HCT116 (cell line): ENCODE data around the gene RNASE8.

Source experiments
- CEBPB ChIP-seq: IDR thresholded peaks from 2 replicates; pipeline ENCODE4 v1.6.1; 2012; ENCODE audit warnings: low read depth
- ELF1 ChIP-seq: IDR thresholded peaks from 2 replicates; pipeline ENCODE4 v1.6.1; 2012; ENCODE audit warnings: low read depth, borderline replicate concordance
- EZH2 ChIP-seq: fragments of 200-600 bp; sonication (generic); IDR thresholded peaks from 2 replicates; pipeline ENCODE4 v1.6.1; 2017; ENCODE audit warnings: antibody characterized with exemption, mixed run types
- EZH2phosphoT487 ChIP-seq: fragments of 200-600 bp; IDR thresholded peaks from 2 replicates; pipeline ENCODE4 v1.6.1; 2018; ENCODE audit warnings: antibody characterized with exemption, borderline replicate concordance
- MAX ChIP-seq: IDR thresholded peaks from 2 replicates; pipeline ENCODE4 v1.6.1; 2012
- POLR2A ChIP-seq: IDR thresholded peaks from 2 replicates; pipeline ENCODE4 v1.7.0; 2011; ENCODE audit warnings: borderline replicate concordance; ENCODE audit not compliant: insufficient read depth, insufficient read length; ENCODE audit errors: extremely low read depth
- POLR2AphosphoS5 ChIP-seq: IDR thresholded peaks from 2 replicates; pipeline ENCODE4 v1.6.1; 2011; ENCODE audit warnings: mild to moderate bottlenecking, low read depth, low read length, moderate library complexity
- RAD21 ChIP-seq: IDR thresholded peaks from 2 replicates; pipeline ENCODE4 v1.6.1; 2012; ENCODE audit warnings: low read depth, mild to moderate bottlenecking
- SRF ChIP-seq: IDR thresholded peaks from 2 replicates; pipeline ENCODE4 v1.6.1; 2012; ENCODE audit warnings: low read depth
- TCF7L2 ChIP-seq: IDR thresholded peaks from 2 replicates; pipeline ENCODE4 v1.7.0; 2011; ENCODE audit warnings: borderline replicate concordance, inconsistent platforms; ENCODE audit not compliant: insufficient read depth, insufficient read length; ENCODE audit errors: extremely low read depth
- ZFX ChIP-seq: fragments of 450-650 bp; IDR thresholded peaks from 2 replicates; pipeline ENCODE4 v1.6.1; 2017
- ZNF274 ChIP-seq: fragments of 200-500 bp; sonication (Bioruptor generic); IDR thresholded peaks from 2 replicates; pipeline ENCODE4 v1.6.1; 2014; ENCODE audit warnings: mild to moderate bottlenecking, low read depth, low read length, inconsistent platforms
- TF ChIP-seq, protein P1 (sequence below), 3 experiments: fragments of 200-600 bp in 1 of 3; sonication (generic) in 1 of 3; IDR thresholded peaks in 2 of 3; conservative IDR thresholded peaks in 1 of 3; 2 replicates each; pipeline ENCODE4 v1.5.1; 2012 to 2017; ENCODE audit warnings: low read depth in 2 of 3, low read length in 2 of 3, antibody characterized with exemption in 1 of 3, borderline replicate concordance in 1 of 3, control low read depth in 1 of 3, mild to moderate bottlenecking in 1 of 3, mixed read lengths in 1 of 3, mixed run types in 1 of 3, moderate library complexity in 1 of 3; ENCODE audit not compliant: insufficient read depth in 1 of 3
- TF ChIP-seq, protein P2 (sequence below): IDR thresholded peaks from 2 replicates; pipeline ENCODE4 v1.6.1; 2012

DNA sequence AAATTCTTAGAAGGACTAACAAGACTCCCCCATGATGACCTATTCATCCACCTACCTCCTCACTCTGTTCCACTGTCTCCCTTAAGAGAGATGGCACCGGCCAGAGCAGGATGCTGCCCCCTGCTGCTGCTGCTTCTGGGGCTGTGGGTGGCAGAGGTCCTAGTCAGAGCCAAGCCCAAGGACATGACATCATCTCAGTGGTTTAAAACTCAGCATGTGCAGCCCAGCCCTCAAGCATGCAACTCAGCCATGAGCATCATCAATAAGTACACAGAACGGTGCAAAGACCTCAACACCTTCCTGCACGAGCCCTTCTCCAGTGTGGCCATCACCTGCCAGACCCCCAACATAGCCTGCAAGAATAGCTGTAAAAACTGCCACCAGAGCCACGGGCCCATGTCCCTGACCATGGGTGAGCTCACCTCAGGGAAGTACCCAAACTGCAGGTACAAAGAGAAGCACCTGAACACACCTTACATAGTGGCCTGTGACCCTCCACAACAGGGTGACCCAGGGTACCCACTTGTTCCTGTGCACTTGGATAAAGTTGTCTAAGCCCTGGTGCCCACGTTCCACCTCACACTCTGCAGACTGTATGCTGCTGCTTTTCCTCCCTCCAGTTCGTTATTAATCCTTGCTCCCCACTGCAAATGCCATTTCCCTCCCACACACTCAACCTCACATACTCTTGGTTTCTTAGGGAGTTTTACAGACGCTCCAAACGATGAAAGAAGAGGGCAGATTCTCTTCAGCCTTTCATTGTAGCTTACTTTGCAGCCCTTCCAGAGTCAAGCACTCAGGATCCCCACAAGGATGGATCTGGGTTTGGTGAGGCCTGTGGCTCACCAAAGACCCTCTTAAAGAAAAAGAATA is at the start of gene RNASE8:
- TF ChIP-seq CEBPB (no peak), ELF1 (no peak), EZH2phosphoT487 (no peak), ZNF274 (no peak), POLR2A (no peak), POLR2AphosphoS5 (no peak), SRF (no peak), TCF7L2 (no peak), RAD21 (no peak), MAX (no peak), EZH2 (no peak), ZFX (no peak)
- TF ChIP-seq, protein P1, sequence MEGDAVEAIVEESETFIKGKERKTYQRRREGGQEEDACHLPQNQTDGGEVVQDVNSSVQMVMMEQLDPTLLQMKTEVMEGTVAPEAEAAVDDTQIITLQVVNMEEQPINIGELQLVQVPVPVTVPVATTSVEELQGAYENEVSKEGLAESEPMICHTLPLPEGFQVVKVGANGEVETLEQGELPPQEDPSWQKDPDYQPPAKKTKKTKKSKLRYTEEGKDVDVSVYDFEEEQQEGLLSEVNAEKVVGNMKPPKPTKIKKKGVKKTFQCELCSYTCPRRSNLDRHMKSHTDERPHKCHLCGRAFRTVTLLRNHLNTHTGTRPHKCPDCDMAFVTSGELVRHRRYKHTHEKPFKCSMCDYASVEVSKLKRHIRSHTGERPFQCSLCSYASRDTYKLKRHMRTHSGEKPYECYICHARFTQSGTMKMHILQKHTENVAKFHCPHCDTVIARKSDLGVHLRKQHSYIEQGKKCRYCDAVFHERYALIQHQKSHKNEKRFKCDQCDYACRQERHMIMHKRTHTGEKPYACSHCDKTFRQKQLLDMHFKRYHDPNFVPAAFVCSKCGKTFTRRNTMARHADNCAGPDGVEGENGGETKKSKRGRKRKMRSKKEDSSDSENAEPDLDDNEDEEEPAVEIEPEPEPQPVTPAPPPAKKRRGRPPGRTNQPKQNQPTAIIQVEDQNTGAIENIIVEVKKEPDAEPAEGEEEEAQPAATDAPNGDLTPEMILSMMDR (IDR thresholded peaks at IDR 0.05 in 2 of 3, conservative IDR thresholded peaks at IDR 0.05 in 1 of 3; ENCODE audit: borderline replicate concordance in 1 of 3, insufficient read depth in 1 of 3, low read depth in 2 of 3, low read length in 2 of 3), result peak in 2 of 3 experiments; percentile 27 to 36; a peak in 3 of 6 replicates
- TF ChIP-seq, protein P2, sequence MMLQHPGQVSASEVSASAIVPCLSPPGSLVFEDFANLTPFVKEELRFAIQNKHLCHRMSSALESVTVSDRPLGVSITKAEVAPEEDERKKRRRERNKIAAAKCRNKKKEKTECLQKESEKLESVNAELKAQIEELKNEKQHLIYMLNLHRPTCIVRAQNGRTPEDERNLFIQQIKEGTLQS, result no peak
